ENCODE data around the gene SSBP3. TPM values are rescaled to one million over a fixed set of nuclear protein-coding genes. Genes with fewer than 3 reads are reported as not detected.

The SSBP3 gene
- total and polyA plus RNA-seq, 2 experiments from 2014 or later = 47.4 to 68.6 TPM

- TF ChIP-seq CREB1 (CRISPR knock-in tag; IDR thresholded peaks at IDR 0.05; ENCODE audit: low read depth) (no peak), REST (IDR thresholded peaks at IDR 0.05; ENCODE audit: unreplicated experiment) (no peak), EZH2 (IDR thresholded peaks at IDR 0.05; ENCODE audit: low read depth, unreplicated experiment) (no peak), STAT1 (IDR thresholded peaks at IDR 0.05; ENCODE audit: unreplicated experiment) (no peak), JUNB (IDR thresholded peaks at IDR 0.05; ENCODE audit: unreplicated experiment) (no peak), CTCF (conservative IDR thresholded peaks at IDR 0.05; ENCODE audit: low read depth in 2 of 2) (no peak), ZNF114 (CRISPR knock-in tag; IDR thresholded peaks at IDR 0.05) (no peak), EZH2phosphoT487 (IDR thresholded peaks at IDR 0.05; ENCODE audit: unreplicated experiment) (no peak), POLR2AphosphoS5 (IDR thresholded peaks at IDR 0.05; ENCODE audit: low read depth) (no peak)
These were observed 128.5 kb downstream of the SSBP3 start (continued) for GRCh38 chr1:54277451-54278341.

GRCh38 chr1:54276617-54277450 lies 129.4 kb downstream of the SSBP3 start:
- no peaks in the 10 kb centered on the region for H3K27me3 ChIP-seq (ENCODE audit: insufficient read depth)
- no peaks in the 10 kb centered on the region for H3K9me2 ChIP-seq (ENCODE audit: insufficient read depth)
- no peak overlapping the region for H2AFZ ChIP-seq
- peaks cover 20% of the 10 kb centered on the region; the same call in 1 of the 2 replicates for H4K20me1 ChIP-seq (replicated peaks; ENCODE audit: insufficient read depth)
- Mint-ChIP-seq H3K27ac (no peak overlapping the region; the same call in 1 of the 2 replicates), H3K4me3 (no peak overlapping the region; the same call in 2 of the 3 replicates), H3K27me3 (ENCODE audit: insufficient read depth, low read depth, poor library complexity) (peaks cover 29% of the 10 kb centered on the region), H3K36me3 (ENCODE audit: low read depth) (peaks cover 20% of the 10 kb centered on the region), H3K4me1 (peaks cover 48% of the 10 kb centered on the region), H3K9me3 (no peaks in the 10 kb centered on the region)
- no peak overlapping the region for H3K4me3 ChIP-seq
- H3K4me1 ChIP-seq (ENCODE audit: insufficient read depth) = peaks cover 37% of the 10 kb centered on the region
- H3F3A ChIP-seq (replicated peaks; ENCODE audit: low read depth) = 0 out of 2 replicates have a peak, but pooled peaks cover 5% of the 10 kb centered on the region
- H3K36me3 ChIP-seq (ENCODE audit: insufficient read depth) = no peaks in the 10 kb centered on the region; the same call in 1 of the 2 replicates
- DNase-seq (ENCODE audit: low spot score) (no peak), ATAC-seq (no peak)
- H3K27ac ChIP-seq (ENCODE audit: low read depth) = no peak overlapping the region
- peaks cover 65% of the 10 kb centered on the region for H3K79me2 ChIP-seq (replicated peaks; ENCODE audit: insufficient read depth)
- H3K4me2 ChIP-seq = no peak overlapping the region
- TF ChIP-seq ETS1 (IDR thresholded peaks at IDR 0.05) = no peak
- TF ChIP-seq JUNB (IDR thresholded peaks at IDR 0.05; ENCODE audit: unreplicated experiment) = no peak
- TF ChIP-seq EZH2 (IDR thresholded peaks at IDR 0.05; ENCODE audit: low read depth, unreplicated experiment) = no peak
- no peak for TF ChIP-seq CTCF (conservative IDR thresholded peaks at IDR 0.05; ENCODE audit: low read depth in 2 of 2)
